Left colon (tissue), 2 donors: ENCODE measurements around the gene EMID1. TPM values are rescaled to one million over a fixed set of nuclear protein-coding genes. Genes with fewer than 3 reads are reported as not detected.
"Not testable (repeated sequence)": the region's sequence is repeated elsewhere in the genome, so short reads cannot be mapped to it uniquely, and the experiment has no call there.

ENCODE experiments used
- ATAC-seq: fragments of 200-7000 bp; cut with Tn5 transposase; one replicate; pipeline ENCODE4 v1.9.1; 2020; ENCODE audit warnings: mild to moderate bottlenecking, moderate library complexity
- DNase-seq, 2 donors: peaks; one replicate each; pipeline ENCODE4 v3.0.0-alpha.2; 2020
- intact Hi-C, 2 donors: fragments of 100-400 bp; cut with DNase I in 1 of 2; cut with micrococcal nuclease in 1 of 2; formaldehyde crosslinking; loops; one replicate each; pipeline versions ENCODE4 v1.11.2 to v1.14.0; 2022; cut with DNase I, micrococcal nuclease
- total RNA-seq, 2 donors: library from RNA; stranded (reverse); fragmentation: NEBNext Ultra II Directional; extraction: Animal tissue kit (Norgen Biotek cat#: 25700); gene quantifications; one replicate each; pipeline ENCODE4 v1.2.1, GENCODE V29; 2021
- donor health status: DM: no; HTN: no; CAD: no.
- donor health status: DM: yes; HTN: yes; CAD: no.

The EMID1 gene
- total RNA-seq, 2 donors from 2014 or later, result 1.2 to 4.9 TPM

GRCh38 chr22:29219881-29220670, 14.4 kb downstream of the EMID1 start:
- ATAC-seq, result no peak
- DNase-seq, result no peak

GRCh38 chr22:29224121-29224858, 18.6 kb downstream of the EMID1 start:
- intact Hi-C loops, result no loop called here
- ATAC-seq (peak; percentile 26), DNase-seq (peak; percentile 31 to 53)

More at GRCh38 chr22:29219881-29220670, 14.4 kb downstream of the EMID1 start:
- intact Hi-C loops, result no loop called here

DNA sequence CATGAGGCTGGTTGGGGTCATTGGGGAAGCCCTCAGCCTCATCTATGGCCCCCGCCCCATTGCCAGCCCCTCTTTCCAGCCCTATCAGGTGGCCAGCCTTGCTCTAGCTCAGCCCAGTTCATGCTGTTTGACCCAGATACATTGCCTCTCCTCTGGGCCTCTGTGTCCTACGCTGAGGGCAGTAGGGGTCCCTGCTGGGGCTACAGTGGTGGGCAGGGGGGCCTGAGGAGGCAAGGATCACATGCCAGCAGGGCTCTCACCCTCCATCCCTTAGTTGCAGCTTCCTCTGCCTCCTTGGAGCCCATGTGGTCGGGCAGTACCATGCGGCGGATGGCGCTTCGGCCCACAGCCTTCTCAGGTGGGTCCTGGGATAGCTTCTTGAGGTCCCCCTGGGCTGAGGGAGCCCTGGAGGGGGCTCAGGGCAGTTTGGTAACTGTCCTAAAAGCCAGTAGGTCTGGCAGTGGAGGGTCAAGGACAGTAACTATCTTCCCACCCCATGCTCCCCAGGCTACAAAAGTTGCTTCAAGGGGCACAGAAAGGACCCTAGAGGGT, 19.2 kb downstream of the EMID1 start:
- intact Hi-C loops, result no loop called here
- ATAC-seq (no peak), DNase-seq (no peak)

GRCh38 chr22:29225422-29226090, 19.9 kb downstream of the EMID1 start:
- ATAC-seq (peak; percentile 39), DNase-seq (peak; percentile 43 to 47)
- intact Hi-C loops, result no loop called here

DNA sequence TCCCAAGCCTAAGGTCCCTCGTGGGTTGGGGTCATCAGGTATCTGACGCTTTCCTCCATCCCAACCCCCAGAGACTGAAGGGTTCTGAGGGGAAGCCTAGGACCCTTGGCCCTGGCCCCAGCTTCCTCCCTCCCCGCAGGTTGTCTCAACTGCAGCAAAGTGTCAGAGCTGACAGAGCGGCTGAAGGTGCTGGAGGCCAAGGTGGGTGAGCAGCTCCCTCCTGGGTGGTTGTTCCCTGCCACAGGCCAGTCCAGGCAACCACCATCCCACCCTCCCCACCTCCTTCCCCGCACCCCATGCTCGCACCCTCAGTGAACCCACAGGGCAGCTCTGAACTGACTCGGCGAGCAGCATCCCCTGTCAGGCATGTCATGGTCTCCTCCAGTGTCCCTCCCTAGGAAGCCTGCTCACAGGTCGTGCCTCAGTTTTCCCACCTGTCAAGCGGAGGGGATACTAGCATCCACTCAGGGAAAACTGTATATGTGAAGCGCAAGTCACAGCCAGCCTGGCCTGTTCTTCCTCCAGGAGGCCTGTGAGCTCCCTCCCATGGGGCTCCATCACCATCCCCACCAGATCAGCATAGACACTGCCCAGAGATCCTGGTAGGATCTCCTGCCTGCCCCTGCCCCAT, 20.8 kb downstream of the EMID1 start:
- ATAC-seq (no peak), DNase-seq (no peak)
- intact Hi-C loops, result no loop called here

DNA sequence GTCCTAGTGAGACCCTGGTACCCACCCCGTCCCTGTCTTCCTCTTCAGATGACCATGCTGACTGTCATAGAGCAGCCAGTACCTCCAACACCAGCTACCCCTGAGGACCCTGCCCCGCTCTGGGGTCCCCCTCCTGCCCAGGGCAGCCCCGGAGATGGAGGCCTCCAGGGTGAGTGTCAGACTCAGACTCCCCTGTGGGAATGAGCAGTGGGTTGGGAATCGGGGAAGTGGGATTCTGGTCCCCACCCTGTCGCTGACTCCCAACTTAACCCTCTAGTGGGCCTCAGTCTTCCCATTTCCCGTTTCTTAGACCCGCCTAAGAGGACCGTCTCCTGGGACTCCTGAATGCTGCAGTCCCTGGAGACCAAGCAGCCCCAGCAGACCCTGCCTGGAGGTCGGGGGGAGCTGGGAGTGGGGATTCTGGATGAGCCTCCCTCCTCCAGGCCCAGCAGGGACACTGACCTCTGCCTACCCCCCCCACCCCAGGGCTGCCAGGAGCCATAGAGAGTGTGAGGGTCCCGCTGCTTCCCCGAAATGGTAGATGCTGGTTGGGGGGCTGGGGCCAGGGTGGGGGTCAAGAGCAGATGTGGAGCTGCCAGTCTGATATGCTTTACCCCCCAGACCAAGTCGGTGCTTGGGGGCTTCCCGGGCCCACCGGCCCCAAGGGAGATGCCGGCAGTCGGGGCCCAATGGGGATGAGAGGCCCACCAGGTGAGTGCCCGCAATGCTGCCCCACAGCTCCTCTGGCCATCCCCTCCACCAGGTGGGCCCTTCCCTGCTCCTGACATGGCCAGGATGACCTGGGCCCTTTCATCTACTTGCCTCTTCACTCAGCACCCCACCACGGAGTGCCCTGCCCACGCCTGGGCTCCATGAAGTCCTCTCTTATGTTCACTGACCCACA, 25.5 kb downstream of the EMID1 start:
- ATAC-seq (no peak), DNase-seq (no peak)
- intact Hi-C loops, result no loop called here

DNA sequence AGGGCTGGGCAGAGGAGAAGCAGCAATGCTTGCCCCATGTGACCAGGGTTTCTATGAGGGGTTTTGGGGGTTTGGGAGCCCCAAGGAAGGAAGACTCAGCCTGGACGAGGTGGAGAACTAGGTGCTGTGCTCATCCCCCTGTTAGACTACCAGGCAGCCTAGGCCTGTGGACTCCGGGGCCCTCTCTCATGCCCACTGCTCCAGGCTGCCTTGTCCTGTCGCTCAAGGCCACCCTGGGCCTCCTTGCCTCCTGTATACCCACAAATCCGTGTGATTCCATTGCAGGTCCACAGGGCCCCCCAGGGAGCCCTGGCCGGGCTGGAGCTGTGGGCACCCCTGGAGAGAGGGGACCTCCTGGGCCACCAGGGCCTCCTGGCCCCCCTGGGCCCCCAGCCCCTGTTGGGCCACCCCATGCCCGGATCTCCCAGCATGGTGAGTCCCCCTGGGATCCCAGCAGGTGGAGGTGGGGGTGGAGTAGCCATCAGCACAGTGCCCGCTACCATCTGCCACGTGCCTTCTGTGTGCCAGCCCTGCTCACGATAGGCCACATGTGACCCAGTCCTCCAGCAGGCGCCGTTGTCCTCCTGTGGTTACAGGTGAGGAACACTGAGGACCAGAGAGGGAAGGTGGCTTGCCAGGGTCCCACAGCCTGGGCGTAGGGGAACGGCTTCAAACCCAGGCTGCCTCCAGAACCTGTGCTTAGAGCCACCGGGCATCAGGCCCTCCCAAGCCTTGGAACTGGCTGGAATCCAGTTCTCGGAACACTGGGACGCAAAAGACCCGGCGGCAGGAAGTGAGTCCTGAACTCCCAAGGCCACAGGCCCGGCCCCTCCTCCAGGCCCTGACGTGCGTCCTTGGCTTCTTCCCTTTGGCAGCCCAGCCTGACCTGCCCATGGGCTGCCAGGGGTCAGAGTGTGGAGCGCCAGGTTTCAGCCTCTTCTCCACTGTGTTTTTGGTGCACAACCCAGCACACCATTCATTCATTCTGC, 26.6 kb downstream of the EMID1 start:
- intact Hi-C loops, result no loop called here
- DNase-seq (no peak), ATAC-seq (no peak)

DNA sequence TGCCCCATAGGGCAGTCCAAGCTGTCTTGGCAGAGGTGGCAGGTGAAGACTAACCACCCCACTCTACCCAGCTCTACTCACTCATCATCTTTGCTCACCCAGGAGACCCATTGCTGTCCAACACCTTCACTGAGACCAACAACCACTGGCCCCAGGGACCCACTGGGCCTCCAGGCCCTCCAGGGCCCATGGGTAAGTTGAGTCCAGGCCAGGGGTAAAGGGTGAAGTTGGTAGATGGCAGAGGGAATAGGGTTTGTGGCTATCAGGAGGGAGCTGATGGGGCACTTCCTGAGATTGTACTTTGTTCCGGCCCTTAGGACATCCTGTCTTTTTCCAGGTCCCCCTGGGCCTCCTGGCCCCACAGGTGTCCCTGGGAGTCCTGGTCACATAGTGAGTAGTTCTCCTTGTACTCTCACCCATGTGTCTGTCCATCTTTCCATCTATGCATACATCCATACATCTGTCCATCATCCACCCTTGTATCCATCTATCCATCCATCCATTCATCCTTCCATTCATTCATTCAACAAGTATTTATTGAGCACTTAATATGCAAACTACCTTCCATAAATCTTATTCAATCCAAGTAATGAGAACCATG, 27.7 kb downstream of the EMID1 start:
- intact Hi-C loops, result no loop called here
- no peak for DNase-seq
- ATAC-seq, result no peak

GRCh38 chr22:29240481-29240880, 34.8 kb downstream of the EMID1 start:
- ATAC-seq, DNase-seq: not testable (repeated sequence)
- intact Hi-C loops, result loop anchor here in 1 of 2 donors (10.0 kb wide), 1 partner anchor 386 kb away; no protein-coding TSS in a partner anchor

DNA sequence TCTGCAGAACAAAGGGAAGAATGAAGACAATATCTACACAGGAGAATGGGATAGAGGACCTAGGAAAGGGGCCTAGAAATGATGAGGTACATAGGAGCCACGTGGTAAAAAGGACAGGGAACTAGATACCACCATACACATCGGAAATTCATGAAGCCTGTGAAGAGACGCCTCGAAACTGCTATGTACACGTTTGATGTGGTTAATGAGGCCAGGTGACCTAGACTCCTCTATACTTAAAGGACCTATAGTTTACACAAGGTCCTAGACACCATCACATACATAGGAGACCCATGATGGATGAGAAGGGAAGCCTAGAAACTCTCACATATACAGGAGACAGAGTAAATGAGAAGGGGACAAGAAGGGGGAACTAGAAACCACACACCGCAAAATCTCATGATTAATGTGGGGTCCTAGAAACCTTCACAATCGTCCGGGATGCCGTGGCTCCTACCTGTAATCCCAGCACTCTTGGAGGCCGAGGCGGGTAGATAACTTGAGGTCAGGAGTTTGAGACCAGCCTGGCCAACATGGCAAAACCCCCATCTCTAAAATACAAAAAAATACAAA, 38.3 kb downstream of the EMID1 start:
- DNase-seq, result no peak
- intact Hi-C loops, result loop anchor here in 1 of 2 donors (10.0 kb wide), 1 partner anchor 389 kb away; no protein-coding TSS in a partner anchor
- ATAC-seq, result no peak

DNA sequence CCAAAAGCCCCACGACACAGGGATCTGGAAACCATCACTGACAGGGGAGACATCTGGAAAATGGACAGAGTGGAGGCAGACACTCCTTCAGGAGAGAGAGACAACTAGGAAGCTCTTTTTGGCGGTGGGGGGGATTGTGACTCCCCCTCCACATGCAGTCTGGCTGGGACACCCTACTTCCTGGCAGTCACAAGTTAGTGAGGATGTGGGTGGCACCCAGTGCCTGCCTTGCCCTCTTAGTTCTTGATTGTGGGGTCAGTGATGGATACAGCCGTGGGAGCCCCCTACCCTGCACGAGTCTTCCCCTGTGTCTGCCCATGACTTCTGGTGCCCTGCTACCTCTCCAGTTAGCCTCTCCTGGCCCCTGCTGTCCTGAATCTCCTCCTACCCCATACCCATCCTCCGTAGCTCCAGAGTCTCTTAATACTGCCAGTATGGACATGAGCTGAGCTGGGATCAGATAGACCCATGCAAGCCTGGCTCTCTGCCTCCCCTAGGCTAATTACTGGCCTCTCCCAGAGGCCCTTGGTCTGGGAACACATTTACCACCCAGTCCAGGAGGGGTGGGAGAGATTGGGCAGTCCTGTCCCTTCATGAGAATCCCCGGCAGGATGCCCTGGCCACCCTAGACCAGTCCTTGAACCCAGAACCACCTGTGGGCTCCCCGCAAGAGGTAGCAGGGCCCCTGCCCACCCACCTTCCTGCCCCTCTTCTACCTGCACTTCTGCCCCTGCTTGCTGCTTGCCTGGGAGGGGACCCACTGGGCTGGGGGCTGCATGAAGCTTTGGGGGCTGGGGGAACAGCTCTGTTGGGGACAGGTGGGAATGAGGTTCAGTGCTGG, 39.3 kb downstream of the EMID1 start:
- ATAC-seq (peak; percentile 16), DNase-seq (no peak)
- intact Hi-C loops, result loop anchor here in 1 of 2 donors (10.0 kb wide), 1 partner anchor 390 kb away; no protein-coding TSS in a partner anchor

GRCh38 chr22:29245626-29246385, 40.1 kb downstream of the EMID1 start:
- DNase-seq, result peak in 1 of 2 donors; percentile 67
- intact Hi-C loops, result loop anchor here in 1 of 2 donors (10.0 kb wide), 1 partner anchor 391 kb away; no protein-coding TSS in a partner anchor
- peak; percentile 92 for ATAC-seq

DNA sequence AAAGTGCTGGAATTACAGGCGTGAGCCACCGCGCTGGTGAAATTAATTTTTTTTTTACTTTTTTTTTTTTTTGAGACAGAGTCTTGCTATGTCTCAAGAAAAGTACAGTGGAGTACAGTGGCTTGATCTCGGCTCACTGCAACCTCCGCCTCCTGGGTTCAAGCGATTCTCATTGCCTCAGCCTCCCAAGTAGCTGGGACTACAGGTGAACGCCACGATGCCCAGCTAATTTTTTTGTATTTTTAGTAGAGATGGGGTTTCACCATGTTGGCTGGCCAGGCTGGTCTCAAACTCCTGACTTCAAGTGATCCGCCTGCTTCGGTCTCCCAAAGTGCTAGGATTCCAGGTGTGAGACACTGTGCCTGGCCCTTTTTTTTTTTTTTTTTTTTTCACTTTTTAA, 42.2 kb downstream of the EMID1 start:
- not testable (repeated sequence) for DNase-seq, ATAC-seq
- intact Hi-C loops, result loop anchor here in 1 of 2 donors (10.0 kb wide), 1 partner anchor 393 kb away; no protein-coding TSS in a partner anchor

DNA sequence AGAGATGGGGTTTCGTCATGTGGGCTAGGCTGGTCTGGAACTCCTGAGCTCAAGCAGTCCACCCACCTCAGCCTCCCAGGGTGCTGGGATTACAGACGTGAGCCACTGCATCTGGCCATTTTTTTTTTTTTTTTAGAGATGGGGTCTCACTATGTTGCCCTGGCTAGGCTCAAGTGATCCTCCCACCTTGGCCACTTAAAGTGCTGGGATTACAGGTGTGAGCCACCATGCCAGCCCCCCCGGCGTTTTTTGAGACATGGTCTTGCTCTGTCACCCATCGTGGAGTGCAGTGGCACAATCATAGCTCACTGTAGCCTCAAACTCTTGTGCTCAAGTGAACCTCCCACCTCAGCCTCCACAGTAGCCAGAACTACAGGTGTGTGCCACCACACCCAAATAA, 45.6 kb downstream of the EMID1 start:
- no peak for ATAC-seq
- intact Hi-C loops, result no loop called here

More for the DNA sequence above, 45.6 kb downstream of the EMID1 start:
- DNase-seq, result no peak
